PFSK-1 (cell line): ENCODE data around the gene TANC2.

Experiments
- FOXP2 ChIP-seq: optimal IDR thresholded peaks from 2 replicates; pipeline ENCODE3; 2011; ENCODE audit warnings: borderline replicate concordance, control low read depth, inconsistent platforms; ENCODE audit not compliant: insufficient read depth; ENCODE audit errors: extremely low read length, extremely low read depth
- POLR2AphosphoS5 ChIP-seq: IDR thresholded peaks from 2 replicates; pipeline ENCODE4 v1.6.1; 2012; ENCODE audit warnings: low read depth, mild to moderate bottlenecking, control low read depth, low read length, moderate library complexity
- REST ChIP-seq, 2 experiments: IDR thresholded peaks; 2 replicates each; pipeline versions ENCODE4 v1.6.1 to v1.8.0; 2011 to 2012; ENCODE audit warnings: low read depth in 2 of 2, low read length in 2 of 2, control low read depth in 1 of 2, inconsistent platforms in 1 of 2, mild to moderate bottlenecking in 1 of 2, moderate library complexity in 1 of 2; ENCODE audit not compliant: insufficient read depth in 1 of 2
- SIN3A ChIP-seq: IDR thresholded peaks from 2 replicates; pipeline ENCODE4 v1.6.1; 2012; ENCODE audit warnings: mild to moderate bottlenecking, low read length, moderate library complexity, borderline replicate concordance; ENCODE audit not compliant: insufficient read depth
- TAF1 ChIP-seq: IDR thresholded peaks from 2 replicates; pipeline ENCODE4 v1.6.1; 2012; ENCODE audit warnings: low read length, control low read depth, borderline replicate concordance; ENCODE audit not compliant: insufficient read depth

Gene TANC2

GRCh38 chr17:62998166-62998565 is 32.1 kb downstream of the TANC2 start:
- TF ChIP-seq SIN3A (no peak), TAF1 (no peak), REST (IDR thresholded peaks at IDR 0.05; ENCODE audit: insufficient read depth in 1 of 2, low read depth in 2 of 2, low read length in 2 of 2) (no peak), FOXP2 (no peak), POLR2AphosphoS5 (no peak)

GRCh38 chr17:62998665-62999393 is 32.8 kb downstream of the TANC2 start:
- TF ChIP-seq TAF1 = no peak
- no peak for TF ChIP-seq POLR2AphosphoS5
- no peak for TF ChIP-seq SIN3A
- TF ChIP-seq REST (IDR thresholded peaks at IDR 0.05; ENCODE audit: insufficient read depth in 1 of 2, low read depth in 2 of 2, low read length in 2 of 2) = no peak
- TF ChIP-seq FOXP2 = no peak

GRCh38 chr17:62999736-63000135 is 33.7 kb downstream of the TANC2 start:
- no peak for TF ChIP-seq SIN3A
- no peak for TF ChIP-seq FOXP2
- no peak for TF ChIP-seq POLR2AphosphoS5
- TF ChIP-seq REST (IDR thresholded peaks at IDR 0.05; ENCODE audit: insufficient read depth in 1 of 2, low read depth in 2 of 2, low read length in 2 of 2) = no peak
- no peak for TF ChIP-seq TAF1

GRCh38 chr17:63001689-63002394 is 35.8 kb downstream of the TANC2 start:
- TF ChIP-seq SIN3A (no peak), FOXP2 (no peak), POLR2AphosphoS5 (no peak), REST (IDR thresholded peaks at IDR 0.05; ENCODE audit: insufficient read depth in 1 of 2, low read depth in 2 of 2, low read length in 2 of 2) (no peak), TAF1 (no peak)
